Dedifferentiated amniotic fluid mesenchymal stem cell (primary cell): ENCODE measurements around the gene ATP6V0E2.

Experiments
- DNase-seq: peaks from one replicate; pipeline ENCODE4 v3.0.0-alpha.2; 2016; ENCODE audit errors: extremely low spot score

The ATP6V0E2 gene

GRCh38 chr7:149838224-149838991 is 35.4 kb upstream of the ATP6V0E2 start, which contains the start of gene ZNF862:
Gene ZNF862, plus strand, starts transcription at chr7:149838375. Its CDS starts 237 bp downstream, at chr7:149838612.
- DNase-seq: peak; percentile 96

- no peak for DNase-seq
Measured at GRCh38 chr7:149838992-149839408, 34.8 kb upstream of the ATP6V0E2 start.

- DNase-seq: no peak
Measured at GRCh38 chr7:149839933-149840332, 33.8 kb upstream of the ATP6V0E2 start.

GRCh38 chr7:149843566-149843965 is 30.2 kb upstream of the ATP6V0E2 start:
- DNase-seq: no peak

GRCh38 chr7:149844445-149844844 is 29.3 kb upstream of the ATP6V0E2 start:
- no peak for DNase-seq

GRCh38 chr7:149845257-149845980 is 28.4 kb upstream of the ATP6V0E2 start:
- no peak for DNase-seq

GRCh38 chr7:149846021-149846420 is 27.7 kb upstream of the ATP6V0E2 start:
- DNase-seq: no peak

GRCh38 chr7:149846436-149847046 is 27.2 kb upstream of the ATP6V0E2 start:
- DNase-seq: no peak

GRCh38 chr7:149849174-149849573 is 24.6 kb upstream of the ATP6V0E2 start:
- no peak for DNase-seq

- DNase-seq: no peak
Measured at GRCh38 chr7:149850007-149850594, 23.7 kb upstream of the ATP6V0E2 start.

GRCh38 chr7:149850716-149851115 is 23.1 kb upstream of the ATP6V0E2 start:
- no peak for DNase-seq

- DNase-seq: no peak
Measured at GRCh38 chr7:149851449-149851848, 22.3 kb upstream of the ATP6V0E2 start.

- DNase-seq: no peak
Measured at GRCh38 chr7:149853157-149853556, 20.6 kb upstream of the ATP6V0E2 start.

GRCh38 chr7:149854611-149855360 is 19.0 kb upstream of the ATP6V0E2 start:
- DNase-seq: no peak

GRCh38 chr7:149855361-149856305 is 18.1 kb upstream of the ATP6V0E2 start:
- peak; percentile 35 for DNase-seq

GRCh38 chr7:149856583-149856982 is 17.2 kb upstream of the ATP6V0E2 start:
- DNase-seq: no peak

- DNase-seq: no peak
Measured at GRCh38 chr7:149859369-149859768, 14.4 kb upstream of the ATP6V0E2 start.

- DNase-seq: no peak
Measured at GRCh38 chr7:149859876-149860275, 13.9 kb upstream of the ATP6V0E2 start.

GRCh38 chr7:149860821-149861727 is 12.7 kb upstream of the ATP6V0E2 start:
- DNase-seq: no peak
